Cardiac atrium fibroblast (primary cell): ENCODE results near the gene FAM174B. TPM values are rescaled to one million over a fixed set of nuclear protein-coding genes. Genes with fewer than 3 reads are reported as not detected.

ENCODE experiments used
- total RNA-seq: library from RNA; depleted of rRNA; stranded (reverse); fragments of >200 nt; gene quantifications from 2 replicates; pipeline ENCODE4 v1.2.3, GENCODE V29; 2015

Gene FAM174B
- total RNA-seq: 1.6 and 8.7 TPM in 2 replicates

GRCh38 chr15:92655178-92655995, at the start of gene FAM174B:
FAM174B (minus strand) TSS chr15:92655775.

Other genes starting within 250 kb of the FAM174B start
- gene CHD2, start 244.5 kb upstream of the FAM174B start, total RNA-seq: 34.5 and 49.5 TPM in 2 replicates